ENCODE measurements around the gene ZBTB2.

DNA sequence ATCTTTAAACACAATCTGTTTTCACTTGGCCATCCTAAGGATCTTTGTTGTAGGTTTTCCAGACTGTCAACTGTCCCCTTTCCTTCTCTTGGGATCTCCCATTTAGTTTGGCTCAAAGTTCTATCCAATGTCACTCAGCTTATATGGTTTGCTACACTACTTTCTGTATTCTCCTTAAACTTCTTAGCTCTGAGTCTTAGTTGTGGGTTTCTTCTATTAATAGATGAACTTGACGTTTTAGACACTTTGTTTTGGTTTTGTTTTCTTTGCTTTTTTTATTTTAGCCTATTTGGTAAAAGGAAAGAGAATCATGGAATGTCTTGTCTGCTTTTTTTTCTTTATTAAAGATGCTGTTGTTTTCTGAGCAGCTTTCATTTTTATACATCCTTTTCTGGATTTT lies 49.1 kb upstream of the ZBTB2 start:
- TF ChIP-seq POLR2AphosphoS5 (IDR thresholded peaks at IDR 0.05; ENCODE audit: low read length): no peak
- no peak for TF ChIP-seq SREBF2 (IDR thresholded peaks at IDR 0.05; ENCODE audit: low read length)
- TF ChIP-seq EP300 (IDR thresholded peaks at IDR 0.05; ENCODE audit: borderline replicate concordance in 1 of 2, control insufficient read depth in 1 of 2, low read depth in 2 of 2, low read length in 2 of 2): no peak
- no peak for TF ChIP-seq ZBTB33 (IDR thresholded peaks at IDR 0.05)
- no peak for TF ChIP-seq HCFC1 (IDR thresholded peaks at IDR 0.05; ENCODE audit: low read length)
- TF ChIP-seq EZH2 (IDR thresholded peaks at IDR 0.05; ENCODE audit: borderline replicate concordance, control insufficient read depth, low read depth, low read length): no peak
- TF ChIP-seq RFX5 (IDR thresholded peaks at IDR 0.05; ENCODE audit: low read depth, low read length): no peak
- TF ChIP-seq CTCF (IDR thresholded peaks at IDR 0.05 in 2 of 3, conservative IDR thresholded peaks at IDR 0.05 in 1 of 3; ENCODE audit: control insufficient read depth in 2 of 3, extremely low read depth in 1 of 3, insufficient read depth in 1 of 3, low read depth in 3 of 3, low read length in 3 of 3): no peak
- TF ChIP-seq CBX5 (IDR thresholded peaks at IDR 0.05; ENCODE audit: low read depth): no peak
- no peak for TF ChIP-seq SMC3 (IDR thresholded peaks at IDR 0.05; ENCODE audit: borderline replicate concordance, low read length)
